HepG2 (cell line): ENCODE results near the gene CLCN2. TPM values are rescaled to one million over a fixed set of nuclear protein-coding genes. Genes with fewer than 3 reads are reported as not detected.

Experiments
- CC2D1A ChIP-seq: sonication (generic); formaldehyde crosslinking; IDR thresholded peaks from 2 replicates; pipeline ENCODE4 v1.8.1; 2023; ENCODE audit warnings: mild to moderate bottlenecking, missing genetic modification reagents
- CHD2 ChIP-seq: IDR thresholded peaks from 2 replicates; pipeline ENCODE4 v1.6.1; 2011; ENCODE audit warnings: low read depth, low read length, improper control_type of control experiment
- EZH2 ChIP-seq: conservative IDR thresholded peaks from 2 replicates; pipeline ENCODE4 v1.6.1; 2012; ENCODE audit warnings: mild to moderate bottlenecking, low read depth, low read length, moderate library complexity
- GABPA ChIP-seq, 2 experiments: IDR thresholded peaks; 2 replicates each; pipeline ENCODE4 v1.6.1; 2011 to 2016; ENCODE audit warnings: low read depth in 2 of 2, low read length in 1 of 2, missing biosample characterization in 1 of 2, missing genetic modification characterization in 1 of 2
- MXI1 ChIP-seq: IDR thresholded peaks from 3 replicates; pipeline ENCODE4 v1.6.1; 2012; ENCODE audit warnings: low read depth, low read length, inconsistent platforms, borderline replicate concordance
- MYNN ChIP-seq: sonication (generic); formaldehyde crosslinking; IDR thresholded peaks from 2 replicates; pipeline ENCODE4 v1.4.0; 2020; ENCODE audit warnings: mild to moderate bottlenecking, low read depth, missing genetic modification reagents
- NKX3-1 ChIP-seq: sonication (generic); formaldehyde crosslinking; IDR thresholded peaks from 2 replicates; pipeline ENCODE4 v1.5.0; 2020; ENCODE audit warnings: missing genetic modification reagents
- RARA ChIP-seq: IDR thresholded peaks from 2 replicates; pipeline ENCODE4 v1.6.1; 2016; ENCODE audit warnings: missing genetic modification reagents, missing compliant biosample characterization
- RFXANK ChIP-seq: IDR thresholded peaks from 2 replicates; pipeline ENCODE4 v1.6.1; 2016
- SMYD3 ChIP-seq: sonication (generic); formaldehyde crosslinking; IDR thresholded peaks from 2 replicates; pipeline ENCODE4 v1.8.1; 2023; ENCODE audit warnings: mild to moderate bottlenecking, missing genetic modification reagents
- SRSF9 ChIP-seq: fragments of 200-400 bp; formaldehyde crosslinking; IDR thresholded peaks from 2 replicates; pipeline ENCODE4 v1.6.1; 2018; ENCODE audit warnings: borderline replicate concordance, mild to moderate bottlenecking, low read depth, low read length; ENCODE audit not compliant: insufficient read depth, poor library complexity, severe bottlenecking
- STAT6 ChIP-seq: sonication (generic); formaldehyde crosslinking; IDR thresholded peaks from 2 replicates; pipeline ENCODE4 v1.4.0; 2020; ENCODE audit warnings: missing genetic modification reagents, mild to moderate bottlenecking, borderline replicate concordance
- THYN1 ChIP-seq: sonication (generic); formaldehyde crosslinking; IDR thresholded peaks from 2 replicates; pipeline ENCODE4 v1.8.1; 2023; ENCODE audit warnings: low read depth, mild to moderate bottlenecking, moderate library complexity, missing genetic modification reagents, borderline replicate concordance
- YEATS2 ChIP-seq: sonication (generic); formaldehyde crosslinking; IDR thresholded peaks from 2 replicates; pipeline ENCODE4 v1.4.0; 2020; ENCODE audit warnings: missing genetic modification reagents, borderline replicate concordance
- ZFP62 ChIP-seq: sonication (generic); formaldehyde crosslinking; IDR thresholded peaks from 2 replicates; pipeline ENCODE4 v1.4.0; 2020; ENCODE audit warnings: missing genetic modification reagents
- ZKSCAN5 ChIP-seq: sonication (generic); formaldehyde crosslinking; IDR thresholded peaks from 2 replicates; pipeline ENCODE4 v1.5.1; 2020; ENCODE audit warnings: mild to moderate bottlenecking, missing genetic modification reagents
- ZNF12 ChIP-seq: sonication (generic); formaldehyde crosslinking; IDR thresholded peaks from 2 replicates; pipeline ENCODE4 v1.5.0; 2020; ENCODE audit warnings: missing genetic modification reagents
- ZNF138 ChIP-seq: sonication (generic); formaldehyde crosslinking; IDR thresholded peaks from 2 replicates; pipeline ENCODE4 v1.5.0; 2020; ENCODE audit warnings: mild to moderate bottlenecking, low read depth, missing genetic modification reagents
- ZNF207 ChIP-seq: fragments of 450-650 bp; IDR thresholded peaks from 2 replicates; pipeline ENCODE4 v1.6.1; 2016; ENCODE audit warnings: antibody characterized with exemption, borderline replicate concordance
- ZNF224 ChIP-seq: sonication (generic); formaldehyde crosslinking; IDR thresholded peaks from 2 replicates; pipeline ENCODE4 v1.5.0; 2020; ENCODE audit warnings: mild to moderate bottlenecking, missing genetic modification reagents
- ZNF253 ChIP-seq: sonication (generic); formaldehyde crosslinking; IDR thresholded peaks from 2 replicates; pipeline ENCODE4 v1.8.0; 2022; ENCODE audit warnings: mild to moderate bottlenecking, missing genetic modification reagents, borderline replicate concordance
- ZNF451 ChIP-seq: sonication (generic); formaldehyde crosslinking; IDR thresholded peaks from 2 replicates; pipeline ENCODE4 v1.5.0; 2020; ENCODE audit warnings: mild to moderate bottlenecking, missing genetic modification reagents
- ZNF512 ChIP-seq: sonication (generic); formaldehyde crosslinking; IDR thresholded peaks from 2 replicates; pipeline ENCODE4 v1.4.0; 2020; ENCODE audit warnings: mild to moderate bottlenecking, missing genetic modification reagents
- polyA plus RNA-seq, 8 experiments: library from polyadenylated mRNA; depleted of rRNA in 3 of 8; stranded (reverse) in 7 of 8; unstranded in 1 of 8; fragments of >200 nt; fragmentation: Illumina TruSeq in 4 of 8; extraction: Trizol in 4 of 8; gene quantifications; 2 replicates each; pipeline versions ENCODE4 v1.2.1 to v1.2.3, GENCODE V29; 2011 to 2016; ENCODE audit warnings: low read depth in 4 of 8, missing spikeins in 1 of 8, mixed read lengths in 1 of 8; ENCODE audit not compliant: insufficient read depth in 1 of 8
- total RNA-seq, 5 experiments: library from RNA; depleted of rRNA; stranded (reverse); fragments of >200 nt; fragmentation: Illumina TruSeq; extraction: Trizol; gene quantifications; 2 replicates each; pipeline ENCODE4 v1.2.3, GENCODE V29; 2016; ENCODE audit warnings: low read depth in 1 of 5
- TF ChIP-seq, protein P1 (sequence below): sonication (generic); formaldehyde crosslinking; conservative IDR thresholded peaks from 2 replicates; pipeline ENCODE4 v1.8.0; 2022; ENCODE audit warnings: missing genetic modification reagents

The CLCN2 gene
- total and polyA plus RNA-seq, 2 of the 13 experiments (the other 11 are each of a cell fraction or from before 2014, with no cell fraction given), result 11.4 to 13.5 TPM

- TF ChIP-seq STAT6 (peak; percentile 74; the same call in 1 of the 2 replicates), ZNF451 (peak; percentile 94), CHD2 (peak; percentile 83), ZNF253 (CRISPR knock-in tag) (no peak), MXI1 (peak; percentile 75; the same call in 2 of the 3 replicates), RFXANK (peak; percentile 27; the same call in 1 of the 2 replicates), ZNF512 (CRISPR knock-in tag) (no peak), SRSF9 (no peak), ZKSCAN5 (CRISPR knock-in tag) (no peak), MYNN (no peak), ZNF12 (CRISPR knock-in tag) (no peak; the same call in 1 of the 2 replicates), EZH2 (no peak), NKX3-1 (CRISPR knock-in tag) (no peak; the same call in 1 of the 2 replicates), ZNF207 (no peak), YEATS2 (CRISPR knock-in tag) (peak; percentile 89), RARA (CRISPR knock-in tag) (peak; percentile 12; the same call in 1 of the 2 replicates), SMYD3 (CRISPR knock-in tag) (peak; percentile 81; the same call in 1 of the 2 replicates), ZFP62 (CRISPR knock-in tag) (no peak), CC2D1A (CRISPR knock-in tag) (no peak), GABPA (IDR thresholded peaks at IDR 0.05; ENCODE audit: low read depth, low read length) (no peak), GABPA (CRISPR knock-in tag; IDR thresholded peaks at IDR 0.05; ENCODE audit: low read depth) (peak; percentile 98), ZNF224 (CRISPR knock-in tag) (peak; percentile 68; the same call in 1 of the 2 replicates), ZNF138 (CRISPR knock-in tag) (0 out of 2 replicates have a peak, but pooled peaks have one; percentile 21), THYN1 (no peak)
- TF ChIP-seq, protein P1, sequence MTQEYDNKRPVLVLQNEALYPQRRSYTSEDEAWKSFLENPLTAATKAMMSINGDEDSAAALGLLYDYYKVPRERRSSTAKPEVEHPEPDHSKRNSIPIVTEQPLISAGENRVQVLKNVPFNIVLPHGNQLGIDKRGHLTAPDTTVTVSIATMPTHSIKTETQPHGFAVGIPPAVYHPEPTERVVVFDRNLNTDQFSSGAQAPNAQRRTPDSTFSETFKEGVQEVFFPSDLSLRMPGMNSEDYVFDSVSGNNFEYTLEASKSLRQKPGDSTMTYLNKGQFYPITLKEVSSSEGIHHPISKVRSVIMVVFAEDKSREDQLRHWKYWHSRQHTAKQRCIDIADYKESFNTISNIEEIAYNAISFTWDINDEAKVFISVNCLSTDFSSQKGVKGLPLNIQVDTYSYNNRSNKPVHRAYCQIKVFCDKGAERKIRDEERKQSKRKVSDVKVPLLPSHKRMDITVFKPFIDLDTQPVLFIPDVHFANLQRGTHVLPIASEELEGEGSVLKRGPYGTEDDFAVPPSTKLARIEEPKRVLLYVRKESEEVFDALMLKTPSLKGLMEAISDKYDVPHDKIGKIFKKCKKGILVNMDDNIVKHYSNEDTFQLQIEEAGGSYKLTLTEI, result no peak
These were observed 1.5 kb upstream of the CLCN2 start (continued) for GRCh38 chr3:184362668-184363546.
